SHP77 treated with DMSO at 0.1 percent for 48 hours (cell line): ENCODE measurements around the gene FGF22.
A peak's percentile ranks its signal among the peaks of the same experiment; 100 is the strongest.
"Not testable (repeated sequence)": the region's sequence is repeated elsewhere in the genome, so short reads cannot be mapped to it uniquely, and the experiment has no call there.

ENCODE experiments used
- DNase-seq: peaks from one replicate; lab custom pipeline; 2025; lab: John Stamatoyannopoulos, UW

The FGF22 gene

GRCh38 chr19:639253-640160 is at the start of gene FGF22:
Gene FGF22 (plus strand): TSS chr19:639879. CDS start chr19:639926, 47 bp downstream.
- peak; percentile 35 for DNase-seq

- no peak for DNase-seq
Observed at GRCh38 chr19:590396-590745, 49.3 kb upstream of the FGF22 start.

GRCh38 chr19:590750-591098 is 49.0 kb upstream of the FGF22 start:
- no peak for DNase-seq

GRCh38 chr19:591099-591958 is 48.4 kb upstream of the FGF22 start:
- no peak for DNase-seq

GRCh38 chr19:592101-592500 is 47.6 kb upstream of the FGF22 start:
- DNase-seq = no peak

- no peak for DNase-seq
Observed at GRCh38 chr19:593055-593454, 46.6 kb upstream of the FGF22 start.

- DNase-seq = no peak
Observed at GRCh38 chr19:593505-593904, 46.2 kb upstream of the FGF22 start.

GRCh38 chr19:594265-594870 is 45.3 kb upstream of the FGF22 start:
- DNase-seq = no peak

- DNase-seq = no peak
Observed at GRCh38 chr19:595326-596262, 44.1 kb upstream of the FGF22 start.

- no peak for DNase-seq
Observed at GRCh38 chr19:596263-596655, 43.4 kb upstream of the FGF22 start.

GRCh38 chr19:597406-598315 is 42.0 kb upstream of the FGF22 start:
- no peak for DNase-seq

GRCh38 chr19:601310-601709 is 38.4 kb upstream of the FGF22 start:
- no peak for DNase-seq

GRCh38 chr19:601790-602189 is 37.9 kb upstream of the FGF22 start:
- no peak for DNase-seq

- no peak for DNase-seq
Observed at GRCh38 chr19:602391-603301, 37.0 kb upstream of the FGF22 start.

- not testable (repeated sequence) for DNase-seq
Observed at GRCh38 chr19:603302-603639, 36.4 kb upstream of the FGF22 start.

- DNase-seq = not testable (repeated sequence)
Observed at GRCh38 chr19:603779-604178, 35.9 kb upstream of the FGF22 start.

- no peak for DNase-seq
Observed at GRCh38 chr19:604355-604754, 35.3 kb upstream of the FGF22 start.

- not testable (repeated sequence) for DNase-seq
Observed at GRCh38 chr19:605061-605971, 34.4 kb upstream of the FGF22 start.
